Measurements from ENCODE around the gene GLP1R. TPM values are rescaled to one million over a fixed set of nuclear protein-coding genes. Genes with fewer than 3 reads are reported as not detected.

Gene GLP1R
- polyA plus RNA-seq, 2 of the 4 experiments (the other 2 are of a cell fraction): not detected

DNA sequence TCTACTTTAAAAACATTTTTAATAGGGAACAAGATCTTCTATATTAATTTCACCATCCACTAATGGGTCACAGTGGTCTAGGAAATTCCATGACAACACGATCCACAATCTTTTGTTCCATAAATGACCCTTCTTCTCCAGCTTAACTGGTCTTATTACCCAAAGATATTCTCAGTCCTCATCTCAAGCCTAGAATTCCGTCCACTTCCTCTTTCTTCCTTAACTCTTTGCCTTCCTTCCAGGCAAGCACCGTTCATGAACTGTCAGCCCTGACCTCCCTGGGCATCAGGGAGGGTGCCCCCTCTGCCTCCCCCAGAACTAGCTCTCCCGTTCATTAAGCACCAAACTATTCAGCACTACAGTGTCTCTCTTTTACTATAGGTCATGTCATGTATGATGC lies 58.5 kb downstream of the GLP1R start:
- H3K27ac ChIP-seq: no peak overlapping the region
- ATAC-seq (no peak), DNase-seq (ENCODE audit: low read depth in 1 of 2, low spot score in 1 of 2) (no peak), FAIRE-seq (no peak)
- H3K4me1 ChIP-seq: no peaks in the 10 kb centered on the region
- H3K4me2 ChIP-seq: no peak overlapping the region
- 87% methylated on average over 4 of the region's 4 CpGs for WGBS (ENCODE audit: missing lambda C conversion rate)
- H3K9me3 ChIP-seq: no peaks in the 10 kb centered on the region
- H3K4me3 ChIP-seq: no peak overlapping the region
- ChIA-PET CTCF (interaction anchor here (1.5 kb wide), 1 partner anchor 12 kb away, joined by 4 read pairs; no protein-coding TSS in a partner anchor), POLR2A (no interaction called here)
- TF ChIP-seq MYC (IDR thresholded peaks at IDR 0.05; ENCODE audit: borderline replicate concordance, low read length) (no peak), KDM1A (IDR thresholded peaks at IDR 0.05; ENCODE audit: low read depth) (no peak), SREBF2 (IDR thresholded peaks at IDR 0.05) (no peak), CEBPB (IDR thresholded peaks at IDR 0.05) (no peak), NFE2L2 (conservative IDR thresholded peaks at IDR 0.05; ENCODE audit: low read length) (no peak), BHLHE40 (IDR thresholded peaks at IDR 0.05; ENCODE audit: low read depth, low read length) (no peak), ZFP36 (IDR thresholded peaks at IDR 0.05; ENCODE audit: borderline replicate concordance, partially characterized antibody) (no peak), CBX2 (IDR thresholded peaks at IDR 0.05; ENCODE audit: borderline replicate concordance, low read depth) (no peak)

DNA sequence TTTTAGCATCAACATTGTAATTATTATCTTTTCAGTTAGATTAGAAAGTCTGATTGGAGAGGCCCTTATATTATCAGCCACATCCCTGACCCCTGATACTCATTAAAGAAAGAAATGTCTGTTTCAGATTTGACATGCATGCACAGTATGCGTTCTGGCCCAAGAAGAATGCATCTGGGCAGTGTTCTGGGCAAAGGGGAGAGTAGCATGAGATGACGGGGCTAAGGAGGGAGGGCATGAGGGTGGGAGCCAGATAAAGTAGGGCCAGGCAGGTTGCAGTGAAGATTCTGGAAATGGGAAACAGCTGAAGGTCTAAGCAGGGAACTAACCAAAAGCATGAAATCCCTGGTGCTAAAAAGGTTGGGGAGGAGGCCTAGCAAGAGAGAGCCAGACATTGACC lies 59.1 kb downstream of the GLP1R start:
- no peak for ATAC-seq
- Histone ChIP-seq H3K4me3 (no peak overlapping the region), H3K27ac (no peak overlapping the region), H3K4me2 (no peak overlapping the region), H3K4me1 (no peaks in the 10 kb centered on the region), H3K9me3 (no peaks in the 10 kb centered on the region)
- TF ChIP-seq ZNF302 (CRISPR knock-in tag; IDR thresholded peaks at IDR 0.05) (no peak), HOXB13 (CRISPR knock-in tag; IDR thresholded peaks at IDR 0.05; ENCODE audit: low read depth) (no peak), RAD21 (conservative IDR thresholded peaks at IDR 0.05 in 1 of 2, IDR thresholded peaks at IDR 0.05 in 1 of 2) (no peak), EHMT2 (IDR thresholded peaks at IDR 0.05; ENCODE audit: low read depth) (no peak), TFCP2L1 (CRISPR knock-in tag; IDR thresholded peaks at IDR 0.05) (no peak), ESRRA (IDR thresholded peaks at IDR 0.05; ENCODE audit: borderline replicate concordance, low read length) (no peak), ZC3H11A (IDR thresholded peaks at IDR 0.05) (no peak), PHF8 (IDR thresholded peaks at IDR 0.05; ENCODE audit: borderline replicate concordance, low read depth) (no peak), HOXB5 (CRISPR knock-in tag; IDR thresholded peaks at IDR 0.05) (no peak)
- TF ChIP-seq, protein P1, sequence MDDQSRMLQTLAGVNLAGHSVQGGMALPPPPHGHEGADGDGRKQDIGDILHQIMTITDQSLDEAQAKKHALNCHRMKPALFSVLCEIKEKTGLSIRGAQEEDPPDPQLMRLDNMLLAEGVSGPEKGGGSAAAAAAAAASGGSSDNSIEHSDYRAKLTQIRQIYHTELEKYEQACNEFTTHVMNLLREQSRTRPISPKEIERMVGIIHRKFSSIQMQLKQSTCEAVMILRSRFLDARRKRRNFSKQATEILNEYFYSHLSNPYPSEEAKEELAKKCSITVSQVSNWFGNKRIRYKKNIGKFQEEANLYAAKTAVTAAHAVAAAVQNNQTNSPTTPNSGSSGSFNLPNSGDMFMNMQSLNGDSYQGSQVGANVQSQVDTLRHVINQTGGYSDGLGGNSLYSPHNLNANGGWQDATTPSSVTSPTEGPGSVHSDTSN (IDR thresholded peaks at IDR 0.05): no peak
- ChIA-PET POLR2A (no interaction called here), CTCF (interaction anchor here (1.5 kb wide), 1 partner anchor 13 kb away, joined by 4 read pairs; no protein-coding TSS in a partner anchor)
- no peak for FAIRE-seq
- no peak for DNase-seq (ENCODE audit: low read depth in 1 of 2, low spot score in 1 of 2)
- 44% methylated on average over 2 of the region's 2 CpGs for WGBS (ENCODE audit: missing lambda C conversion rate)

DNA sequence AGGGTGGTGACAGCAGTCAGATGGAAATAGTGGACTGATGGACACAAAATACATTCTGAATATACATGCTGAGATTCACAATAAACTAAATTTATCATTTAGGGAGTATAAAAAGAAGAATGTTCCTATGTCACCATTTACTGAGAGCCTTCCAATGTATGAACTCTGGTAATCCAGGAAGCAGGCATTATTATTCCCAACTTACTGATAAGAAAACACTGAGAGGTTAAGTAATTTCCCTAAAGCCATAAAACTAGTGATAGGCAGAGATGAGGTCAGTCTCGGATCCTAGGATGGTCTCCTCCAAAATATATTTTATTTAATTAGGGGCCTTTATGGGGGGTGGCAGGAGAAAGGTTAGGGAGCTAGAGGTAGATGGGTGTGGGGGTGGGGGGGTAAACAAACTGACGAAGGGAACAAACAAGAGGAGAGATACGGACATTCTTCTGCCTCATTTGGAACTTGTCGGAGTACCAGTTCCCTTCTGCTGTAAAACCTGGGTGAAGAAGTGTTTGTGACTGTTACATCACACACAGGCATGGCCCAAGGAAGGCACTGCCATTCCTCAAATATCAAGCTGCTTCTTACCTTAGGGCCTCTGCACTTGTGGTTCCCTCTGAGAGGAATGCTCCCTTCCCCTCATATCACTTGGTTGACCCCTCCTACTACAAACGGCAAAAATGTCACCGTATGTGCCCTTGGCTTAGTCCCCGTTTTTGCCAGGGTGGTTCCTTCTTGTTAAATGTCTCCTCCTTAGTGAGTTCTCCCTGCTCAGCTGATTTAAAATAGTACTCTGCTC lies 59.7 kb downstream of the GLP1R start:
- FAIRE-seq (no peak), DNase-seq (ENCODE audit: low read depth in 1 of 2, low spot score in 1 of 2) (no peak), ATAC-seq (no peak)
- Histone ChIP-seq H3K9me3 (no peaks in the 10 kb centered on the region), H3K4me3 (no peak overlapping the region), H3K4me2 (no peak overlapping the region), H3K27ac (no peak overlapping the region), H3K4me1 (no peaks in the 10 kb centered on the region; the same call in 2 of the 3 replicates)
- WGBS (ENCODE audit: missing lambda C conversion rate): 86% methylated on average over 7 of the region's 7 CpGs
- TF ChIP-seq RFX5 (IDR thresholded peaks at IDR 0.05) (no peak), SMC3 (IDR thresholded peaks at IDR 0.05) (no peak), MYC (IDR thresholded peaks at IDR 0.05; ENCODE audit: borderline replicate concordance, low read length) (no peak), CHD2 (IDR thresholded peaks at IDR 0.05; ENCODE audit: low read length, partially characterized antibody) (no peak), RCOR1 (IDR thresholded peaks at IDR 0.05; ENCODE audit: low read depth, low read length) (no peak), CBX2 (IDR thresholded peaks at IDR 0.05; ENCODE audit: borderline replicate concordance, low read depth) (no peak), POLR2A (IDR thresholded peaks at IDR 0.05; ENCODE audit: low read length) (no peak), HEYL (CRISPR knock-in tag; IDR thresholded peaks at IDR 0.05) (no peak), BHLHE40 (IDR thresholded peaks at IDR 0.05; ENCODE audit: low read depth, low read length) (no peak), KDM5A (IDR thresholded peaks at IDR 0.05) (no peak), CHD4 (IDR thresholded peaks at IDR 0.05; ENCODE audit: borderline replicate concordance) (no peak), ZFP36 (IDR thresholded peaks at IDR 0.05; ENCODE audit: borderline replicate concordance, partially characterized antibody) (no peak), ZNF302 (CRISPR knock-in tag; IDR thresholded peaks at IDR 0.05) (no peak), HOXB13 (CRISPR knock-in tag; IDR thresholded peaks at IDR 0.05; ENCODE audit: low read depth) (no peak), KDM1A (IDR thresholded peaks at IDR 0.05; ENCODE audit: low read depth) (no peak), FOSL2 (IDR thresholded peaks at IDR 0.05) (no peak), FOSL2 (CRISPR knock-in tag; IDR thresholded peaks at IDR 0.05) (no peak), EHF (CRISPR knock-in tag; IDR thresholded peaks at IDR 0.05) (no peak)
- TF ChIP-seq, protein P2, sequence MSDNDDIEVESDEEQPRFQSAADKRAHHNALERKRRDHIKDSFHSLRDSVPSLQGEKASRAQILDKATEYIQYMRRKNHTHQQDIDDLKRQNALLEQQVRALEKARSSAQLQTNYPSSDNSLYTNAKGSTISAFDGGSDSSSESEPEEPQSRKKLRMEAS (IDR thresholded peaks at IDR 0.05): no peak
- ChIA-PET CTCF (no interaction called here), POLR2A (no interaction called here)

Measured in A549 (cell line).